HEK293 (cell line): Measurements from ENCODE around the gene FGFBP3.
"Not testable (repeated sequence)": the region's sequence is repeated elsewhere in the genome, so short reads cannot be mapped to it uniquely, and the experiment has no call there.

Experiments
- KLF7 ChIP-seq: fragments of 450-650 bp; formaldehyde crosslinking; IDR thresholded peaks from 2 replicates; pipeline ENCODE4 v1.5.1; 2016; ENCODE audit warnings: missing biosample characterization, missing genetic modification characterization, borderline replicate concordance
- TCF7L2 ChIP-seq: IDR thresholded peaks from 2 replicates; pipeline ENCODE4 v1.6.1; 2011; ENCODE audit warnings: low read depth, mild to moderate bottlenecking, inconsistent platforms, low read length, moderate library complexity, borderline replicate concordance
- ZNF121 ChIP-seq: fragments of 450-650 bp; formaldehyde crosslinking; IDR thresholded peaks from 2 replicates; pipeline ENCODE4 v1.5.1; 2016; ENCODE audit warnings: missing biosample characterization, missing genetic modification characterization
- ZNF140 ChIP-seq: fragments of 450-650 bp; formaldehyde crosslinking; IDR thresholded peaks from 2 replicates; pipeline ENCODE4 v1.5.1; 2016; ENCODE audit warnings: missing biosample characterization, missing genetic modification characterization
- ZNF146 ChIP-seq: fragments of 450-650 bp; formaldehyde crosslinking; IDR thresholded peaks from 2 replicates; pipeline ENCODE4 v1.5.1; 2016; ENCODE audit warnings: missing biosample characterization, missing genetic modification characterization
- ZNF16 ChIP-seq: fragments of 450-650 bp; formaldehyde crosslinking; IDR thresholded peaks from 2 replicates; pipeline ENCODE4 v1.5.1; 2016; ENCODE audit warnings: low read depth, missing biosample characterization, missing genetic modification characterization
- ZNF211 ChIP-seq: fragments of 450-650 bp; formaldehyde crosslinking; IDR thresholded peaks from 2 replicates; pipeline ENCODE4 v1.5.1; 2016; ENCODE audit warnings: low read depth, missing biosample characterization, missing genetic modification characterization
- ZNF600 ChIP-seq: fragments of 450-650 bp; formaldehyde crosslinking; IDR thresholded peaks from 2 replicates; pipeline ENCODE4 v1.5.1; 2016; ENCODE audit warnings: missing biosample characterization, missing genetic modification characterization
- ZNF621 ChIP-seq: fragments of 450-650 bp; formaldehyde crosslinking; IDR thresholded peaks from 2 replicates; pipeline ENCODE4 v1.5.1; 2017; ENCODE audit warnings: missing biosample characterization, missing genetic modification characterization
- ZNF626 ChIP-seq: fragments of 450-650 bp; sonication (Bioruptor Pico); formaldehyde crosslinking; IDR thresholded peaks from 2 replicates; pipeline ENCODE4 v1.5.1; 2018; ENCODE audit warnings: missing biosample characterization, missing genetic modification characterization, inconsistent platforms
- ZNF629 ChIP-seq: fragments of 450-650 bp; formaldehyde crosslinking; IDR thresholded peaks from 2 replicates; pipeline ENCODE4 v1.5.1; 2017; ENCODE audit warnings: missing biosample characterization, missing genetic modification characterization
- TF ChIP-seq, protein P1 (sequence below): fragments of 450-650 bp; formaldehyde crosslinking; IDR thresholded peaks from 2 replicates; pipeline ENCODE4 v1.5.1; 2016; ENCODE audit warnings: missing biosample characterization, missing genetic modification characterization
- TF ChIP-seq, protein P2 (sequence below): fragments of 450-650 bp; formaldehyde crosslinking; IDR thresholded peaks from 2 replicates; pipeline ENCODE4 v1.5.1; 2017; ENCODE audit warnings: missing biosample characterization, mild to moderate bottlenecking, missing genetic modification characterization, moderate library complexity

DNA sequence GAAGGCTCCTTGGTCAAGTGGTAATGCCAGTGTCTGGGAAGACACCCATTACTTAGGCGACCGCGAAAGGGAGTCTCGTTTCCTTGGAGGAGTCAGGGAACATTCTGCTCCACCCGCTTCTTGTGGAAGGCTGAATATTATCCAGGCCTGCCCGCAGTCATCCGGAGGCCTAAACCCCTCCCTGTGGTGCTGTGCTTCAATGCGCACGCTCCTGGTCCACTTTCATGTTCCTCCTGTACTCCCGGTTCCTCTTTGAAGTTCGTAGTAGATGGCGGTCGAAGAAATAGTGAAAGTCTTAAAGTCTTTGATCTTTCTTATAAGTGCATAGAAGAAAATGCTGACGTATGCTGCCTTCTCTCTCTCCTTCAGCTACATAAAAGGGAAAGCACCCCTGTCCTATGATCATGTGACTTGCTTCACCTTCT, 15.0 kb downstream of the FGFBP3 start:
- TF ChIP-seq ZNF629 (tag by site-specific recombination); ZNF146; ZNF211 (tag by site-specific recombination); ZNF626 (tag by site-specific recombination); ZNF121 (tag by site-specific recombination); ZNF16; ZNF621 (tag by site-specific recombination); ZNF600; TCF7L2; KLF7 (tag by site-specific recombination); ZNF140 (tag by site-specific recombination): not testable (repeated sequence)
- TF ChIP-seq, protein P1, sequence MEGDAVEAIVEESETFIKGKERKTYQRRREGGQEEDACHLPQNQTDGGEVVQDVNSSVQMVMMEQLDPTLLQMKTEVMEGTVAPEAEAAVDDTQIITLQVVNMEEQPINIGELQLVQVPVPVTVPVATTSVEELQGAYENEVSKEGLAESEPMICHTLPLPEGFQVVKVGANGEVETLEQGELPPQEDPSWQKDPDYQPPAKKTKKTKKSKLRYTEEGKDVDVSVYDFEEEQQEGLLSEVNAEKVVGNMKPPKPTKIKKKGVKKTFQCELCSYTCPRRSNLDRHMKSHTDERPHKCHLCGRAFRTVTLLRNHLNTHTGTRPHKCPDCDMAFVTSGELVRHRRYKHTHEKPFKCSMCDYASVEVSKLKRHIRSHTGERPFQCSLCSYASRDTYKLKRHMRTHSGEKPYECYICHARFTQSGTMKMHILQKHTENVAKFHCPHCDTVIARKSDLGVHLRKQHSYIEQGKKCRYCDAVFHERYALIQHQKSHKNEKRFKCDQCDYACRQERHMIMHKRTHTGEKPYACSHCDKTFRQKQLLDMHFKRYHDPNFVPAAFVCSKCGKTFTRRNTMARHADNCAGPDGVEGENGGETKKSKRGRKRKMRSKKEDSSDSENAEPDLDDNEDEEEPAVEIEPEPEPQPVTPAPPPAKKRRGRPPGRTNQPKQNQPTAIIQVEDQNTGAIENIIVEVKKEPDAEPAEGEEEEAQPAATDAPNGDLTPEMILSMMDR: not testable (repeated sequence)
- TF ChIP-seq, protein P2, sequence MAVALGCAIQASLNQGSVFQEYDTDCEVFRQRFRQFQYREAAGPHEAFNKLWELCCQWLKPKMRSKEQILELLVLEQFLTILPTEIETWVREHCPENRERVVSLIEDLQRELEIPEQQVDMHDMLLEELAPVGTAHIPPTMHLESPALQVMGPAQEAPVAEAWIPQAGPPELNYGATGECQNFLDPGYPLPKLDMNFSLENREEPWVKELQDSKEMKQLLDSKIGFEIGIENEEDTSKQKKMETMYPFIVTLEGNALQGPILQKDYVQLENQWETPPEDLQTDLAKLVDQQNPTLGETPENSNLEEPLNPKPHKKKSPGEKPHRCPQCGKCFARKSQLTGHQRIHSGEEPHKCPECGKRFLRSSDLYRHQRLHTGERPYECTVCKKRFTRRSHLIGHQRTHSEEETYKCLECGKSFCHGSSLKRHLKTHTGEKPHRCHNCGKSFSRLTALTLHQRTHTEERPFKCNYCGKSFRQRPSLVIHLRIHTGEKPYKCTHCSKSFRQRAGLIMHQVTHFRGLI (tag by site-specific recombination): not testable (repeated sequence)
